K562 treated with DMSO at 1 percent for 12 hours (cell line): ENCODE data around the gene CISH. TPM values are rescaled to one million over a fixed set of nuclear protein-coding genes. Genes with fewer than 3 reads are reported as not detected.

ENCODE experiments used
- total RNA-seq: library from RNA; unstranded; fragments of 300-600 nt; gene quantifications from 2 replicates; pipeline ENCODE4 v1.2.3, GENCODE V29; 2022; ENCODE audit not compliant: insufficient read depth

Gene CISH, protein sequence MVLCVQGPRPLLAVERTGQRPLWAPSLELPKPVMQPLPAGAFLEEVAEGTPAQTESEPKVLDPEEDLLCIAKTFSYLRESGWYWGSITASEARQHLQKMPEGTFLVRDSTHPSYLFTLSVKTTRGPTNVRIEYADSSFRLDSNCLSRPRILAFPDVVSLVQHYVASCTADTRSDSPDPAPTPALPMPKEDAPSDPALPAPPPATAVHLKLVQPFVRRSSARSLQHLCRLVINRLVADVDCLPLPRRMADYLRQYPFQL
- total RNA-seq = 108 and 162 TPM in 2 replicates

GRCh38 chr3:50611464-50612233 lies at the start of gene CISH:
Gene CISH (minus strand): TSS chr3:50611774. CDS start chr3:50611650, 124 bp downstream.

DNA sequence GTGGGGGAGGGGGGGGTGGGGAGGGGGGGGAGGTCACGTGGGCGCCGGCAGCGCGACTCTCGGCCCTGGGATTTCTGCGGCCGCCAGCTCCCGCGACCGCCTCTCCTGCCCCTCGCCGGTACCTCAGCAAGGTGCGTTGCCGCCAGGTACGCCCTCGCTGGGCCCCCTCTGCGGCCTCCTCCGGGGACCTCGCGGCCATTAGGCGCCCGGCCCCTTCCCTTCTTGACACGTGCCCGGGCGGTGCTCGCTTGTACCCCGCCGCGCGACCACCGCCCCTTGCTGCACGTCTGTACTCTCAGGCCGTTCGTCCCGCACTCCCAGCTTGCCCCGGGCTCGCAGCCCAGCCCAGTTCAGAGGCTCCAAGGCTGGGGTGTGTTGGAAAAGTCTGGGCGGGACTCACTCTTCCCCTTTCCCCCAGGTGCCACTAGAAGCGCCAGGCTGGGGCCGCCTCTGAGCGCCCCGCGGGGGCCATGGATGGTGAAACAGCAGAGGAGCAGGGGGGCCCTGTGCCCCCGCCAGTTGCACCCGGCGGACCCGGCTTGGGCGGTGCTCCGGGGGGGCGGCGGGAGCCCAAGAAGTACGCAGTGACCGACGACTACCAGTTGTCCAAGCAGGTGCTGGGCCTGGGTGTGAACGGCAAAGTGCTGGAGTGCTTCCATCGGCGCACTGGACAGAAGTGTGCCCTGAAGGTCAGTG lies 5.7 kb upstream of the CISH start, which contains the start of gene MAPKAPK3:
MAPKAPK3 (plus strand) TSS at position 56 of the 696 bp plus-strand sequence; CDS start at position 471, 415 bp downstream.

GRCh38 chr3:50568947-50569749 lies 42.4 kb downstream of the CISH start, which contains the start of gene HEMK1:
Gene HEMK1 (plus strand): TSS chr3:50569522. CDS start chr3:50571105, 1,583 bp downstream.

DNA sequence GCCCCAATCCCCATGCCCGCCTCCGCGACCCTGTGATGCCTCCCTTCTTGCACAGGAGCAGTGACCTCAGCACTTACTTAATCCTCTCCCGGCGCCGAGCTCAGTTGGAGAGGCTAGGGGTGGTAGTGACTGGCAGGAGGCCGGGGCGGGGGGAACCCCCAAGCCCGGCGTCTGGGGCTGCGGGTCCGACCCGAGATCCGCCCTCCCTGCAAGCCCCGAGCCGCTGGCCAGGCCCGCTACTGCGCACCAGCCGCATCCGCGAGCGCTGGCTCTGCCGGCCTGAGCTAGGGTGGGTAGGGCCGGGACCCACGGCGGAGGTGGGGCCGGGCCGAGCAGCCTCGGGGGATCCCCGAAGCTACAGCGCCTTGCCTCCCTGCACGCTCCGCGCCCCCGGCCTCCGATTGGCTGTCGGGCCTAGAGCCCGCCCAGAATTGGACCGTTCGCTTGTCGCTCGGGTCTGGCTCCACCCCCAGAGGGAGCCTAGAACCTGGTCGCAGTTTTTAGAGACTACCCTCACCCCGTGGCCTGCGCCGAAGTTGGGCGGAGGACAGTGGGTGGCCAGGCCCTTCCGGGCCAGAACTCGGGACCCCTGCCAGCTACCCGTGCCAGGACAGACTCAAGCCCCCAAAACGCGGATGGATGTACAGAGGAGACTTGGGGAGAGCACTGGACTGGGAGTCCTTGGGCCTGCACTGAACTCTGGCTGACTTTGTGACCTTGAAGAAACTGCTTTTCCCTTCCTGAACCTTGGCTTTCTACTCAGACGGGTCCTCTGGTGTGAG lies 44.0 kb downstream of the CISH start, which contains the start of gene C3orf18:
C3orf18 (minus strand) TSS at position 362 of the 782 bp plus-strand sequence. CDS start 2,048 bp downstream, outside the sequence.

Other genes starting within 250 kb of the CISH start
- gene CACNA2D2, start 108.1 kb downstream of the CISH start, total RNA-seq = 0.38 TPM in 1 of 2 replicates, not detected in the other
- gene C3orf18, start 44.0 kb downstream of the CISH start, total RNA-seq = 2.4 and 3.0 TPM in 2 replicates
- 12.7 and 13.1 TPM in 2 replicates for gene HEMK1, start 42.3 kb downstream of the CISH start, total RNA-seq
- gene MAPKAPK3, start 5.4 kb upstream of the CISH start, total RNA-seq = 29.8 and 38.0 TPM in 2 replicates
- gene DOCK3, start 63.2 kb upstream of the CISH start, total RNA-seq = 0.16 TPM in 1 of 2 replicates, not detected in the other